IMR-90 (cell line): ENCODE measurements around the gene CPA3. TPM values are rescaled to one million over a fixed set of nuclear protein-coding genes. Genes with fewer than 3 reads are reported as not detected.

Source experiments
- ATAC-seq: fragments of 200-7000 bp; cut with Tn5 transposase; 2 replicates; pipeline ENCODE4 v1.9.1; 2020; ENCODE audit warnings: low read depth, mild to moderate bottlenecking, moderate library complexity
- BruUV-seq: library from RNA; stranded (reverse); fragments of 400-500 nt; replicated peaks from 2 replicates; lab custom pipeline; 2021; lab: Mats Ljungman, UMichigan
- CTCF ChIA-PET: fragments of 300-600 bp; formaldehyde crosslinking; extraction: SDS; loops from one replicate; lab custom pipeline; 2021; ENCODE audit warnings: antibody characterized with exemption; lab: Yijun Ruan, JAX
- POLR2A ChIA-PET: fragments of 300-600 bp; sonication (Branson Sonifier 250); formaldehyde crosslinking; loops from one replicate; lab custom pipeline; 2022; ENCODE audit warnings: antibody characterized with exemption; ENCODE audit not compliant: unreplicated experiment; lab: Charles Lee
- DNase-seq: peaks from one replicate; pipeline ENCODE4 v3.0.0; 2013
- H2AFZ ChIP-seq: replicated peaks from 2 replicates; pipeline ENCODE3; 2013; ENCODE audit warnings: low read length, mild to moderate bottlenecking; ENCODE audit not compliant: poor library complexity
- H2AK5ac ChIP-seq: 2 replicates; pipeline ENCODE4 v1.6.1; 2013; ENCODE audit warnings: low read depth, low read length, inconsistent platforms
- H2AK9ac ChIP-seq: replicated peaks from 2 replicates; pipeline ENCODE3; 2013; ENCODE audit warnings: mild to moderate bottlenecking, low read depth, low read length, moderate library complexity; ENCODE audit not compliant: poor library complexity
- H2BK120ac ChIP-seq: 2 replicates; pipeline ENCODE4 v1.6.1; 2013; ENCODE audit warnings: low read depth, low read length, inconsistent platforms
- H2BK15ac ChIP-seq: 3 replicates; pipeline ENCODE4 v1.6.1; 2013; ENCODE audit warnings: low read depth, low read length, inconsistent platforms
- H2BK20ac ChIP-seq: 2 replicates; pipeline ENCODE4 v1.6.1; 2013; ENCODE audit warnings: low read depth, mild to moderate bottlenecking, inconsistent platforms, low read length, moderate library complexity
- H2BK5ac ChIP-seq: 2 replicates; pipeline ENCODE4 v1.6.1; 2013; ENCODE audit warnings: mild to moderate bottlenecking, low read depth, low read length, inconsistent platforms; ENCODE audit not compliant: poor library complexity, severe bottlenecking
- H3K14ac ChIP-seq: replicated peaks from 2 replicates; pipeline ENCODE4 v1.6.1; 2013; ENCODE audit warnings: low read depth, low read length, inconsistent platforms
- H3K18ac ChIP-seq: 2 replicates; pipeline ENCODE4 v1.6.1; 2013; ENCODE audit warnings: low read depth, low read length, control low read depth
- H3K23ac ChIP-seq: 2 replicates; pipeline ENCODE4 v1.6.1; 2013; ENCODE audit warnings: low read depth, low read length, inconsistent platforms
- H3K27ac ChIP-seq: 2 replicates; pipeline ENCODE4 v1.5.1; 2013; ENCODE audit warnings: mild to moderate bottlenecking, control low read depth, low read length; ENCODE audit not compliant: insufficient read depth
- H3K27me3 ChIP-seq: 2 replicates; pipeline ENCODE4 v1.6.1; 2013; ENCODE audit warnings: low read length; ENCODE audit not compliant: control insufficient read depth, insufficient read depth
- H3K36me3 ChIP-seq: 2 replicates; pipeline ENCODE4 v1.6.1; 2013; ENCODE audit warnings: low read length, mixed read lengths; ENCODE audit not compliant: control insufficient read depth, insufficient read depth
- H3K4ac ChIP-seq: 2 replicates; pipeline ENCODE4 v1.6.1; 2013; ENCODE audit warnings: low read depth, low read length, inconsistent platforms
- H3K4me1 ChIP-seq: 2 replicates; pipeline ENCODE4 v1.6.1; 2013; ENCODE audit warnings: low read length, mixed read lengths; ENCODE audit not compliant: control insufficient read depth, insufficient read depth
- H3K4me2 ChIP-seq: 2 replicates; pipeline ENCODE4 v1.6.1; 2013; ENCODE audit warnings: low read depth, mild to moderate bottlenecking, control low read depth, low read length, moderate library complexity
- H3K4me3 ChIP-seq: 2 replicates; pipeline ENCODE4 v1.5.1; 2013; ENCODE audit warnings: low read depth, mild to moderate bottlenecking, control low read depth, low read length, moderate library complexity; ENCODE audit not compliant: insufficient read depth
- H3K56ac ChIP-seq: 2 replicates; pipeline ENCODE4 v1.6.1; 2013; ENCODE audit warnings: low read length, inconsistent platforms; ENCODE audit not compliant: insufficient read depth; ENCODE audit errors: extremely low read depth
- H3K79me1 ChIP-seq, 2 experiments: 2 replicates each; pipeline ENCODE4 v1.6.1; 2013; ENCODE audit warnings: low read length in 2 of 2, inconsistent platforms in 1 of 2, low read depth in 1 of 2
- H3K9ac ChIP-seq: 2 replicates; pipeline ENCODE4 v1.6.1; 2013; ENCODE audit warnings: low read depth, low read length, control low read depth
- H3K9me1 ChIP-seq: 2 replicates; pipeline ENCODE4 v1.6.1; 2013; ENCODE audit warnings: low read length, inconsistent platforms; ENCODE audit not compliant: insufficient read depth
- H3K9me3 ChIP-seq: 2 replicates; pipeline ENCODE4 v1.6.1; 2013; ENCODE audit warnings: low read length; ENCODE audit not compliant: control insufficient read depth, insufficient read depth
- H4K20me1 ChIP-seq: 2 replicates; pipeline ENCODE4 v1.6.1; 2013; ENCODE audit warnings: low read length, inconsistent platforms; ENCODE audit not compliant: insufficient read depth
- H4K5ac ChIP-seq: 2 replicates; pipeline ENCODE4 v1.6.1; 2013; ENCODE audit warnings: mild to moderate bottlenecking, low read depth, low read length, control low read depth
- H4K8ac ChIP-seq, 2 experiments: 2 replicates each; pipeline ENCODE4 v1.6.1; 2013; ENCODE audit warnings: low read depth in 2 of 2, low read length in 2 of 2, control low read depth in 1 of 2, inconsistent platforms in 1 of 2
- H4K91ac ChIP-seq: 2 replicates; pipeline ENCODE4 v1.6.1; 2013; ENCODE audit warnings: low read depth, low read length, inconsistent platforms; ENCODE audit not compliant: insufficient read depth
- CHD1 ChIP-seq: IDR thresholded peaks from 2 replicates; pipeline ENCODE4 v1.6.1; 2012; ENCODE audit warnings: low read depth, low read length, improper control_type of control experiment
- NFE2L2 ChIP-seq: fragments of 150-350 bp; IDR thresholded peaks from 2 replicates; pipeline ENCODE4 v1.6.1; 2016; ENCODE audit warnings: low read depth, mild to moderate bottlenecking, low read length
- WGBS, 2 experiments: methylation state at CpG; one replicate each; pipeline versions ENCODE4 v1.1.5 to v1.1.7; 2013; ENCODE audit warnings: missing lambda C conversion rate in 2 of 2; ENCODE audit not compliant: insufficient read length in 1 of 2; ENCODE audit errors: extremely low coverage in 2 of 2; 5-methylcytosine and 5-hydroxymethylcytosine counted together
- dilution Hi-C: fragments of 300-500 bp; cut with HindIII; formaldehyde crosslinking; loops from one replicate; pipeline ENCODE4 v1.14.3; 2018; ENCODE audit warnings: low sequenced_read_pairs; ENCODE audit not compliant: unreplicated experiment
- in situ Hi-C: fragments of 300-500 bp; cut with MboI; formaldehyde crosslinking; loops from 3 replicates; pipeline ENCODE4 v1.14.3; 2019; ENCODE audit warnings: low sequenced_read_pairs, inconsistent platforms, mixed read lengths
- intact Hi-C: fragments of 100-400 bp; cut with micrococcal nuclease; formaldehyde crosslinking; loops from 2 replicates; pipeline ENCODE4 v1.10.0; 2022
- polyA plus RNA-seq, 3 experiments: library from polyadenylated mRNA; depleted of rRNA; stranded (reverse); fragments of >200 nt; gene quantifications; 2 replicates each; pipeline ENCODE4 v1.2.3, GENCODE V29; 2012; ENCODE audit warnings: low replicate concordance in 1 of 3
- total RNA-seq: library from RNA; depleted of rRNA; stranded (reverse); fragments of >200 nt; gene quantifications from 2 replicates; pipeline ENCODE4 v1.2.3, GENCODE V29; 2012
- TF ChIP-seq, protein P1 (sequence below): conservative IDR thresholded peaks from 2 replicates; pipeline ENCODE4 v1.5.1; 2012; ENCODE audit warnings: mild to moderate bottlenecking, low read depth, low read length, improper control_type of control experiment
- TF ChIP-seq, protein P2 (sequence below): fragments of 150-350 bp; IDR thresholded peaks from 2 replicates; pipeline ENCODE4 v1.6.1; 2017; ENCODE audit warnings: mild to moderate bottlenecking, antibody characterized with exemption, low read length, low read depth

CPA3 gene
- total and polyA plus RNA-seq, 2 of the 4 experiments (the other 2 are of a cell fraction) = 0.07 TPM; not detected in 1

DNA sequence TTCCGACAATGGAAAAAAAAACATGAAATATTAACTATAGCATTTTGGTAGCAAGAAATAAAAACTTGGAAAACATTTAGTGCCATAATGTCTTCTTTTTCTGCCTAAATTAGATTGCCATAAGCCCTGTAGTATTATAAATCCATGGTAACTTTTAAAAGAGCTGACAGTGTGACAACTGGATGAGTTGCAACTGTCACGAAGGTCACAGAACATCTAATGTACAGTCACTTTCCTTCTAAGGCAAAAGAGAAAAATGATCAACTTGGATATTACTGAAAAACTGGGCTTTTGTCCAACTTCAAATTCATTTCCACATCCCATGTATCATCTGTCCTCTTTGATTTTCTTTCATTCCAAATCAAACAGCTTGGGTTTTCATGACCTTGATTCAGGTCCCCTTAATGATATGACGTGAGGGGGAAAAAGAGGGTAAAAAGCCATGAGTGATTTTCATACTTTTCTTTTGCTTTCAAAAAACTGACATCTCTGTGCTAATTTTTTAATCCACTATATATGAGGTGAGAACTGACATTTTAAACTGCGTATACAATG lies 36.9 kb upstream of the CPA3 start:
- H3K4me1 ChIP-seq = no peaks in the 10 kb centered on the region
- WGBS, 2 experiments = no CpG with 5 or more reads among the region's 4 CpGs
- H2AK5ac ChIP-seq = no peak overlapping the region
- H2AFZ ChIP-seq = no peak overlapping the region
- H2BK5ac ChIP-seq = no peak overlapping the region
- POLR2A ChIA-PET = no interaction called here
- dilution Hi-C loops (no loop called here), intact Hi-C loops (no loop called here), in situ Hi-C loops (no loop called here)
- no peak overlapping the region for H3K56ac ChIP-seq
- no peak overlapping the region for H3K4me3 ChIP-seq
- TF ChIP-seq, protein P1, sequence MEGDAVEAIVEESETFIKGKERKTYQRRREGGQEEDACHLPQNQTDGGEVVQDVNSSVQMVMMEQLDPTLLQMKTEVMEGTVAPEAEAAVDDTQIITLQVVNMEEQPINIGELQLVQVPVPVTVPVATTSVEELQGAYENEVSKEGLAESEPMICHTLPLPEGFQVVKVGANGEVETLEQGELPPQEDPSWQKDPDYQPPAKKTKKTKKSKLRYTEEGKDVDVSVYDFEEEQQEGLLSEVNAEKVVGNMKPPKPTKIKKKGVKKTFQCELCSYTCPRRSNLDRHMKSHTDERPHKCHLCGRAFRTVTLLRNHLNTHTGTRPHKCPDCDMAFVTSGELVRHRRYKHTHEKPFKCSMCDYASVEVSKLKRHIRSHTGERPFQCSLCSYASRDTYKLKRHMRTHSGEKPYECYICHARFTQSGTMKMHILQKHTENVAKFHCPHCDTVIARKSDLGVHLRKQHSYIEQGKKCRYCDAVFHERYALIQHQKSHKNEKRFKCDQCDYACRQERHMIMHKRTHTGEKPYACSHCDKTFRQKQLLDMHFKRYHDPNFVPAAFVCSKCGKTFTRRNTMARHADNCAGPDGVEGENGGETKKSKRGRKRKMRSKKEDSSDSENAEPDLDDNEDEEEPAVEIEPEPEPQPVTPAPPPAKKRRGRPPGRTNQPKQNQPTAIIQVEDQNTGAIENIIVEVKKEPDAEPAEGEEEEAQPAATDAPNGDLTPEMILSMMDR = no peak
- no peak for TF ChIP-seq NFE2L2
- TF ChIP-seq, protein P2, sequence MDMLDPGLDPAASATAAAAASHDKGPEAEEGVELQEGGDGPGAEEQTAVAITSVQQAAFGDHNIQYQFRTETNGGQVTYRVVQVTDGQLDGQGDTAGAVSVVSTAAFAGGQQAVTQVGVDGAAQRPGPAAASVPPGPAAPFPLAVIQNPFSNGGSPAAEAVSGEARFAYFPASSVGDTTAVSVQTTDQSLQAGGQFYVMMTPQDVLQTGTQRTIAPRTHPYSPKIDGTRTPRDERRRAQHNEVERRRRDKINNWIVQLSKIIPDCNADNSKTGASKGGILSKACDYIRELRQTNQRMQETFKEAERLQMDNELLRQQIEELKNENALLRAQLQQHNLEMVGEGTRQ = no peak
- no peak for TF ChIP-seq CHD1
- no peak overlapping the region for H2BK120ac ChIP-seq
- DNase-seq (no peak), ATAC-seq (no peak)
- no TSS peak for BruUV-seq
- H4K5ac ChIP-seq = no peak overlapping the region
- H3K4ac ChIP-seq = no peak overlapping the region
- H3K27ac ChIP-seq = no peak overlapping the region
- no peak overlapping the region for H4K8ac ChIP-seq
- no peak overlapping the region for H2BK15ac ChIP-seq
- no peaks in the 10 kb centered on the region for H3K36me3 ChIP-seq
- H2AK9ac ChIP-seq = no peak overlapping the region
- no peak overlapping the region for H3K23ac ChIP-seq
- no peak overlapping the region for H3K9ac ChIP-seq
- CTCF ChIA-PET = no interaction called here
- H3K14ac ChIP-seq = no peak overlapping the region
- no peak overlapping the region for H3K18ac ChIP-seq
- no peak overlapping the region for H3K4me2 ChIP-seq
- H4K91ac ChIP-seq = no peak overlapping the region
- no peaks in the 10 kb centered on the region for H3K79me1 ChIP-seq
- no peaks in the 10 kb centered on the region for H3K9me3 ChIP-seq
- peaks cover 6% of the 10 kb centered on the region for H3K27me3 ChIP-seq
- H2BK20ac ChIP-seq = no peak overlapping the region
- H3K9me1 ChIP-seq = no peaks in the 10 kb centered on the region
- no peaks in the 10 kb centered on the region for H4K20me1 ChIP-seq
